Epithelial cell of prostate (primary cell): Measurements from ENCODE around the gene LGI2.
A peak's percentile ranks its signal among the peaks of the same experiment; 100 is the strongest.
"Not testable (repeated sequence)": the region's sequence is repeated elsewhere in the genome, so short reads cannot be mapped to it uniquely, and the experiment has no call there.

Source experiments
- DNase-seq: peaks from one replicate; pipeline ENCODE4 v3.0.0-alpha.2; 2011; ENCODE audit warnings: low read depth, low spot score
- H3K27ac ChIP-seq: fragments of 450-650 bp; 2 replicates; pipeline ENCODE4 v1.5.1; 2017; ENCODE audit warnings: mild to moderate bottlenecking

Gene LGI2

GRCh38 chr4:25051534-25051933 lies 20.8 kb upstream of the LGI2 start:
- H3K27ac ChIP-seq = no peak overlapping the region
- no peak for DNase-seq

GRCh38 chr4:25050370-25051078 lies 19.8 kb upstream of the LGI2 start:
- DNase-seq = no peak
- H3K27ac ChIP-seq = no peak overlapping the region

GRCh38 chr4:25043548-25043947 lies 12.8 kb upstream of the LGI2 start:
- no peak for DNase-seq
- H3K27ac ChIP-seq = no peak overlapping the region

- DNase-seq = no peak
- H3K27ac ChIP-seq = no peak overlapping the region
Measured at GRCh38 chr4:25033526-25033925, 2.8 kb upstream of the LGI2 start.

- DNase-seq = no peak
Measured at GRCh38 chr4:25032126-25032525, 1.4 kb upstream of the LGI2 start.

GRCh38 chr4:25031077-25031621 lies 403 bp upstream of the LGI2 start:
- DNase-seq = no peak
- H3K27ac ChIP-seq = no peak overlapping the region

More at GRCh38 chr4:25032126-25032525, 1.4 kb upstream of the LGI2 start:
- no peak overlapping the region for H3K27ac ChIP-seq

- no peak for DNase-seq
- no peak overlapping the region for H3K27ac ChIP-seq
Measured at GRCh38 chr4:25029479-25030276, 1.1 kb downstream of the LGI2 start.

GRCh38 chr4:25028851-25029250 lies 1.9 kb downstream of the LGI2 start:
- DNase-seq = no peak
- no peak overlapping the region for H3K27ac ChIP-seq

- no peak for DNase-seq
- H3K27ac ChIP-seq = no peak overlapping the region
Measured at GRCh38 chr4:25022766-25023165, 8.0 kb downstream of the LGI2 start.

- H3K27ac ChIP-seq = peak overlapping the region; percentile 68
- no peak for DNase-seq
Measured at GRCh38 chr4:25021216-25021615, 9.5 kb downstream of the LGI2 start.

- peak overlapping the region; percentile 68 for H3K27ac ChIP-seq
- peak; percentile 60 for DNase-seq
Measured at GRCh38 chr4:25020236-25020635, 10.5 kb downstream of the LGI2 start.

- H3K27ac ChIP-seq = peak overlapping the region; percentile 68
- no peak for DNase-seq
Measured at GRCh38 chr4:25019501-25019900, 11.2 kb downstream of the LGI2 start.

GRCh38 chr4:25015012-25015411 lies 15.7 kb downstream of the LGI2 start:
- DNase-seq = no peak
- H3K27ac ChIP-seq = no peak overlapping the region

GRCh38 chr4:25014662-25014983 lies 16.1 kb downstream of the LGI2 start:
- DNase-seq, H3K27ac ChIP-seq: not testable (repeated sequence)

GRCh38 chr4:25013756-25014661 lies 16.7 kb downstream of the LGI2 start:
- DNase-seq = no peak
- no peak overlapping the region for H3K27ac ChIP-seq

- no peak for DNase-seq
Measured at GRCh38 chr4:25012655-25013054, 18.1 kb downstream of the LGI2 start.

GRCh38 chr4:25011135-25011866 lies 19.4 kb downstream of the LGI2 start:
- H3K27ac ChIP-seq = no peak overlapping the region
- DNase-seq = no peak

More at GRCh38 chr4:25012655-25013054, 18.1 kb downstream of the LGI2 start:
- no peak overlapping the region for H3K27ac ChIP-seq

GRCh38 chr4:25007598-25007997 lies 23.1 kb downstream of the LGI2 start:
- H3K27ac ChIP-seq = no peak overlapping the region
- DNase-seq = no peak

GRCh38 chr4:25002681-25003080 lies 28.1 kb downstream of the LGI2 start:
- H3K27ac ChIP-seq = no peak overlapping the region
- no peak for DNase-seq

- no peak for DNase-seq
- H3K27ac ChIP-seq = no peak overlapping the region
Measured at GRCh38 chr4:25001509-25001908, 29.2 kb downstream of the LGI2 start.
